DOHH2 (cell line): ENCODE data around the gene SNRK.
A peak's percentile ranks its signal among the peaks of the same experiment; 100 is the strongest.

Source experiments
- H3F3A ChIP-seq: fragments of 200-600 bp; sonication (generic), shearing (Covaris generic); 2 replicates; pipeline ENCODE4 v1.6.0; 2016; ENCODE audit warnings: antibody characterized with exemption, mild to moderate bottlenecking; ENCODE audit not compliant: control insufficient read depth, insufficient read depth
- H3K27ac ChIP-seq: fragments of 200-600 bp; sonication (generic); 2 replicates; pipeline ENCODE4 v1.5.1; 2014; ENCODE audit warnings: low read depth, mild to moderate bottlenecking, low read length, moderate library complexity
- H3K27me3 ChIP-seq: fragments of 200-600 bp; sonication (generic); 2 replicates; pipeline ENCODE4 v1.6.1; 2014; ENCODE audit warnings: mild to moderate bottlenecking, low read length, mixed read lengths; ENCODE audit not compliant: control insufficient read depth
- H3K36me3 ChIP-seq: fragments of 200-600 bp; sonication (generic); 2 replicates; pipeline ENCODE4 v1.6.1; 2014; ENCODE audit warnings: mild to moderate bottlenecking, low read length, moderate library complexity, mixed read lengths; ENCODE audit not compliant: control insufficient read depth
- H3K4me1 ChIP-seq: fragments of 200-600 bp; sonication (generic); 2 replicates; pipeline ENCODE4 v1.6.1; 2014; ENCODE audit warnings: mild to moderate bottlenecking, low read length, mixed read lengths; ENCODE audit not compliant: control insufficient read depth
- H3K4me2 ChIP-seq: fragments of 200-600 bp; sonication (generic); 2 replicates; pipeline ENCODE4 v1.6.0; 2014; ENCODE audit warnings: mild to moderate bottlenecking, low read length, moderate library complexity
- H3K4me3 ChIP-seq: fragments of 200-600 bp; sonication (generic); 2 replicates; pipeline ENCODE4 v1.5.1; 2014; ENCODE audit warnings: mild to moderate bottlenecking, low read length, mixed read lengths
- H3K79me2 ChIP-seq: fragments of 200-600 bp; sonication (generic); 2 replicates; pipeline ENCODE4 v1.6.1; 2014; ENCODE audit warnings: mild to moderate bottlenecking, low read length, mixed read lengths; ENCODE audit not compliant: control insufficient read depth
- H3K9me2 ChIP-seq: fragments of 200-600 bp; sonication (generic); replicated peaks from 2 replicates; pipeline ENCODE4 v1.6.1; 2014; ENCODE audit warnings: mild to moderate bottlenecking, low read length, mixed read lengths; ENCODE audit not compliant: control insufficient read depth
- H3K9me3 ChIP-seq: fragments of 200-600 bp; sonication (generic); 2 replicates; pipeline ENCODE4 v1.6.1; 2014; ENCODE audit warnings: antibody characterized with exemption, low read length, mixed read lengths; ENCODE audit not compliant: control insufficient read depth, insufficient read depth
- H4K20me1 ChIP-seq: fragments of 200-600 bp; sonication (generic); 2 replicates; pipeline ENCODE4 v1.6.0; 2014; ENCODE audit warnings: low read depth, mild to moderate bottlenecking, antibody characterized with exemption, low read length, moderate library complexity; ENCODE audit not compliant: control insufficient read depth, insufficient read depth
- EZH2phosphoT487 ChIP-seq: fragments of 200-600 bp; sonication (generic); IDR thresholded peaks from 2 replicates; pipeline ENCODE4 v1.6.1; 2017; ENCODE audit warnings: borderline replicate concordance, mild to moderate bottlenecking, antibody characterized with exemption, low read length, moderate library complexity, mixed read lengths
- TF ChIP-seq, protein P1 (sequence below): fragments of 200-600 bp; sonication (generic); IDR thresholded peaks from one replicate; pipeline ENCODE4 v1.5.1; 2014; ENCODE audit warnings: antibody characterized with exemption, mild to moderate bottlenecking, low read depth, low read length; ENCODE audit not compliant: poor library complexity, severe bottlenecking

The SNRK gene

DNA sequence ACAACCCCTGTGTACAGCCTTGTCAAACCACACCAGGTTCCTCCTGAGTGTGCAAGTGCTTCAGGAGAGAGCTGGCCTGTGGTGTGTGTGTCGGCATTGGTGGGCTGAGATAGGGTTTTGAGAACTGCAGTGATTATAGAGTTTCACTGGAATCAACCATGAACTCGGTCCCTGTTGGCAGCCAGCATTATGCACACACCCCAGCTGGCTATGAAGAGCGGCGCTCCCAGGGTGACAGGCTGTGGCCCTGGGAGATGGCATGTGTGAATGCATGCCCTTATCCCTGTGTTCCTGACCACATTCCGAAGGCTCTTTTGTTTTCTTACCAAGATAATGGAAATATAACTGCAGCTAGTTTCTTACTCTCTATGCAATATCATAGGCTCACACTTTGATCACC is 101.8 kb downstream of the SNRK start:
- Histone ChIP-seq H3K4me3 (no peak overlapping the region), H3K4me2 (no peak overlapping the region), H3K9me2 (no peaks in the 10 kb centered on the region), H3K9me3 (no peaks in the 10 kb centered on the region), H3F3A (no peaks in the 10 kb centered on the region), H3K4me1 (peaks cover 8% of the 10 kb centered on the region), H3K79me2 (no peaks in the 10 kb centered on the region), H3K27ac (no peak overlapping the region), H4K20me1 (no peaks in the 10 kb centered on the region), H3K27me3 (peaks cover 4% of the 10 kb centered on the region; the same call in 1 of the 2 replicates), H3K36me3 (no peaks in the 10 kb centered on the region)
- TF ChIP-seq, protein P1, sequence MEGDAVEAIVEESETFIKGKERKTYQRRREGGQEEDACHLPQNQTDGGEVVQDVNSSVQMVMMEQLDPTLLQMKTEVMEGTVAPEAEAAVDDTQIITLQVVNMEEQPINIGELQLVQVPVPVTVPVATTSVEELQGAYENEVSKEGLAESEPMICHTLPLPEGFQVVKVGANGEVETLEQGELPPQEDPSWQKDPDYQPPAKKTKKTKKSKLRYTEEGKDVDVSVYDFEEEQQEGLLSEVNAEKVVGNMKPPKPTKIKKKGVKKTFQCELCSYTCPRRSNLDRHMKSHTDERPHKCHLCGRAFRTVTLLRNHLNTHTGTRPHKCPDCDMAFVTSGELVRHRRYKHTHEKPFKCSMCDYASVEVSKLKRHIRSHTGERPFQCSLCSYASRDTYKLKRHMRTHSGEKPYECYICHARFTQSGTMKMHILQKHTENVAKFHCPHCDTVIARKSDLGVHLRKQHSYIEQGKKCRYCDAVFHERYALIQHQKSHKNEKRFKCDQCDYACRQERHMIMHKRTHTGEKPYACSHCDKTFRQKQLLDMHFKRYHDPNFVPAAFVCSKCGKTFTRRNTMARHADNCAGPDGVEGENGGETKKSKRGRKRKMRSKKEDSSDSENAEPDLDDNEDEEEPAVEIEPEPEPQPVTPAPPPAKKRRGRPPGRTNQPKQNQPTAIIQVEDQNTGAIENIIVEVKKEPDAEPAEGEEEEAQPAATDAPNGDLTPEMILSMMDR, result no peak
- TF ChIP-seq EZH2phosphoT487, result no peak

DNA sequence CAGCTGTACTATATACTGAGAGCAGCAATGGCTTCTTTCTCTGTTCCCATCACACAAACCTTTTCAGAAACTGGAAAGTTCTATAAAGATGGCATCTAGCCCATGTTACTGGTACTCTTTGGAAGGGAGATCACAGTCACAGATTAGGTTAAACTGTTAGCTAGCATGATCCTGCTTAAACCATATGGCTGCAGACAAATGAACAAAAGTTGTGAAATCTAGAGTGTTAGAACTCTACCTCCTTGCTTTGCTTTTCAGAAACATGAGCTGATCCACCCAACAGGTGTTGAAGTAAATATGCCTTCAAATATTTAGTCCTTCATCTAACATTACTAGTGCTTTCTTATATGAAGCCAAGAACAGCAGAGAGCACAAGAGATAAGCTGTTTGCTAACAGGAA is 102.6 kb downstream of the SNRK start:
- H3K79me2 ChIP-seq, result no peaks in the 10 kb centered on the region

GRCh38 chr3:43389388-43390254 is 103.3 kb downstream of the SNRK start:
- H3K9me2 ChIP-seq, result no peaks in the 10 kb centered on the region
- no peaks in the 10 kb centered on the region for H4K20me1 ChIP-seq
- H3K79me2 ChIP-seq, result no peaks in the 10 kb centered on the region
- no peaks in the 10 kb centered on the region for H3F3A ChIP-seq
- H3K27ac ChIP-seq, result no peak overlapping the region
- H3K27me3 ChIP-seq, result peaks cover 4% of the 10 kb centered on the region; the same call in 1 of the 2 replicates
- no peaks in the 10 kb centered on the region for H3K36me3 ChIP-seq
- H3K4me2 ChIP-seq, result peak overlapping the region; percentile 34
- H3K4me1 ChIP-seq, result peaks cover 8% of the 10 kb centered on the region
- TF ChIP-seq EZH2phosphoT487, result no peak
- TF ChIP-seq, protein P1, result no peak
- no peaks in the 10 kb centered on the region for H3K9me3 ChIP-seq
- peak overlapping the region; percentile 18; the same call in 1 of the 2 replicates for H3K4me3 ChIP-seq

More for the DNA sequence above, 102.6 kb downstream of the SNRK start:
- TF ChIP-seq EZH2phosphoT487, result no peak
- TF ChIP-seq, protein P1, result no peak
- Histone ChIP-seq H3K4me1 (peaks cover 8% of the 10 kb centered on the region), H3K27me3 (peaks cover 4% of the 10 kb centered on the region; the same call in 1 of the 2 replicates), H3K36me3 (no peaks in the 10 kb centered on the region), H4K20me1 (no peaks in the 10 kb centered on the region), H3F3A (no peaks in the 10 kb centered on the region), H3K27ac (no peak overlapping the region), H3K4me3 (no peak overlapping the region), H3K4me2 (no peak overlapping the region), H3K9me3 (no peaks in the 10 kb centered on the region), H3K9me2 (no peaks in the 10 kb centered on the region)
